Measurements from ENCODE around the gene KCNJ14.

DNA sequence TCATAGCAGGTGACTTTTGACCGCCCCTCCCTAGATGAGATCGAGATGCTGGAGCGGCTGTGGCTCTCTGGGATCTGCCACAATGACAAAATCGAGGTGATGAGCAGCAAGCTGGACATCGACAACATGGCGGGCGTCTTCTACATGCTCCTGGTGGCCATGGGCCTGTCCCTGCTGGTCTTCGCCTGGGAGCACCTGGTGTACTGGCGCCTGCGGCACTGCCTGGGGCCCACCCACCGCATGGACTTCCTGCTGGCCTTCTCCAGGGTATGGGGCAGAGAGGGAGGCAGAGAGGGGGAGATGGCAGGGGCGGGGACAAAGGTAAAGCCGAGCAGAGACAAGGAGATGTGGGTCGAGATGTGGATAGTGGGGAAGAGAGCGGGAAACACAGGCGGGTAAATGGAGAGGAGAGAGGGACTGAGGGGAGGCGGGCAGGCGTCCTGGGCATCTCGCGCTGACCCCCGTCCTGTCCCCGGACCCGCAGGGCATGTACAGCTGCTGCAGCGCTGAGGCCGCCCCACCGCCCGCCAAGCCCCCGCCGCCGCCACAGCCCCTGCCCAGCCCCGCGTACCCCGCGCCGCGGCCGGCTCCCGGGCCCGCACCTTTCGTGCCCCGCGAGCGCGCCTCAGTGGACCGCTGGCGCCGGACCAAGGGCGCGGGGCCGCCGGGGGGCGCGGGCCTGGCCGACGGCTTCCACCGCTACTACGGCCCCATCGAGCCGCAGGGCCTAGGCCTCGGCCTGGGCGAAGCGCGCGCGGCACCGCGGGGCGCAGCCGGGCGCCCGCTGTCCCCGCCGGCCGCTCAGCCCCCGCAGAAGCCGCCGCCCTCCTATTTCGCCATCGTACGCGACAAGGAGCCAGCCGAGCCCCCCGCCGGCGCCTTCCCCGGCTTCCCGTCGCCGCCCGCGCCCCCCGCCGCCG lies 13.0 kb upstream of the KCNJ14 start:
- TF ChIP-seq POLR2A (IDR thresholded peaks at IDR 0.05): no peak
- TF ChIP-seq, protein P1, sequence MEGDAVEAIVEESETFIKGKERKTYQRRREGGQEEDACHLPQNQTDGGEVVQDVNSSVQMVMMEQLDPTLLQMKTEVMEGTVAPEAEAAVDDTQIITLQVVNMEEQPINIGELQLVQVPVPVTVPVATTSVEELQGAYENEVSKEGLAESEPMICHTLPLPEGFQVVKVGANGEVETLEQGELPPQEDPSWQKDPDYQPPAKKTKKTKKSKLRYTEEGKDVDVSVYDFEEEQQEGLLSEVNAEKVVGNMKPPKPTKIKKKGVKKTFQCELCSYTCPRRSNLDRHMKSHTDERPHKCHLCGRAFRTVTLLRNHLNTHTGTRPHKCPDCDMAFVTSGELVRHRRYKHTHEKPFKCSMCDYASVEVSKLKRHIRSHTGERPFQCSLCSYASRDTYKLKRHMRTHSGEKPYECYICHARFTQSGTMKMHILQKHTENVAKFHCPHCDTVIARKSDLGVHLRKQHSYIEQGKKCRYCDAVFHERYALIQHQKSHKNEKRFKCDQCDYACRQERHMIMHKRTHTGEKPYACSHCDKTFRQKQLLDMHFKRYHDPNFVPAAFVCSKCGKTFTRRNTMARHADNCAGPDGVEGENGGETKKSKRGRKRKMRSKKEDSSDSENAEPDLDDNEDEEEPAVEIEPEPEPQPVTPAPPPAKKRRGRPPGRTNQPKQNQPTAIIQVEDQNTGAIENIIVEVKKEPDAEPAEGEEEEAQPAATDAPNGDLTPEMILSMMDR (IDR thresholded peaks at IDR 0.05): no peak

Data from esophagus squamous epithelium (tissue), 4 donors.